HG02763 (cell line): ENCODE data around the gene EBI3.
"Not testable (repeated sequence)": the region's sequence is repeated elsewhere in the genome, so short reads cannot be mapped to it uniquely, and the experiment has no call there.

Source experiments
- ATAC-seq: cut with Tn5 transposase; IDR thresholded peaks from one replicate; pipeline ENCODE4 v1.9.1; 2021; ENCODE audit warnings: mild to moderate bottlenecking, moderate library complexity; ENCODE audit not compliant: unreplicated experiment

Gene EBI3

DNA sequence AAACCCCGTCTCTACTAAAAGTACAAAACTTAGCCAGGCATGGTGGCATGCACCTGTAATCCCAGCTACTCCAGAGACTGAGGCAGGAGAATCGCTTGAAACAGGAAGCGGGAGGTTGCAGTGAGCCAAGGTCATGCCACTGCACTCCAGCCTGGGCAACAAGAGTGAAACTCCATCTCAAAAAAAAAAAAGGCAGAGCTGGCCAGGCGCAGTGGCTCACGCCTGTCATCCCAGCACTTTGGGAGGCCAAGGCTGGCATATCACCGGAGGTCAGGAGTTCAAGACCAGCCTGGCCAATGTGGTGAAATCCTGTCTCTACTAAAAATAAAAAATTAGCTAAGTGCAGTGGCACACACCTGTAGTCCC lies 45.0 kb downstream of the EBI3 start:
- not testable (repeated sequence) for ATAC-seq

DNA sequence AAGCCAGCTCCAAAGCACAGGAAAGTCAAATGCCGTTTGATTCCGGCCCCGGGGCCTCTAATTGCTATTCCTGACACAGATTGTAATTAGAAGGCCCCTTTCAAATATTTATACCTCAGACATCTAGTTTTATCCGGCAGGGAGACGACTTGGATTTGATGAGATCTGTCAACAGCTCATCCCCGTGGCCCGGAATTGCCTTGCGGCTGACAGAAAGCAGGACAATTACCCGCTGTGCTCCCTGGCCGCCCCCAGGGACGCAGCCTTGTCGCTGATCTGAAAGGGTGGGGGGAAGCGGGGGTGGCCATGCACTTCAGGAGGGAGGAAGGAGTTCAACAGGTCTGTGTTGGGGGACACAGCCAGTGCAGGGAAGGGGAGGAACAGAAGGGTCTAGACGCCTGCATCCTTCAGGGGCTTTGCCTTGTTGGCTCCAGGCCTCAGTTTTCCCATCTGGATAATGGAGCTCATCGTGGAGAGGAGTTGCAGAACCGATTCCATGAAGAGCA lies 47.9 kb downstream of the EBI3 start:
- ATAC-seq, result no peak

DNA sequence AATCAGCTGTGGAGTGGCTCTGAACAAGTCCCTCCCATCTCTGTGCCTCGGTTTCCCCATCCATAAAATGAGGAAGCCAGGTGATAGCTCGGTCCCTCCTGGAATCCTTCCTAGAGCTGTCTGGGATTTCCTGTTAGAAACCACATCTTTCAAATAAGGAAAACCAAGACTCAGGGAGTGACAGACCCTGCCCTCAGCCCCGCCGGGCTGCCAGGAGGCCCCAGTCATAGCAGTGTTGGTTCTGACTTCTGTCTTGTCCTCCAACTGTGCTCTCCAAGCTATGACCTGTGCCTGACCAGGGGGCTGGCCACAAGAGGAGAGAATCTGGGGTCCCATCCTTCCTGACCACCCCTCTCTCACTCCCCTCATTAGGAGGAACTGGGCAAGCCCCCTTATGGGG lies 48.7 kb downstream of the EBI3 start:
- no peak for ATAC-seq

DNA sequence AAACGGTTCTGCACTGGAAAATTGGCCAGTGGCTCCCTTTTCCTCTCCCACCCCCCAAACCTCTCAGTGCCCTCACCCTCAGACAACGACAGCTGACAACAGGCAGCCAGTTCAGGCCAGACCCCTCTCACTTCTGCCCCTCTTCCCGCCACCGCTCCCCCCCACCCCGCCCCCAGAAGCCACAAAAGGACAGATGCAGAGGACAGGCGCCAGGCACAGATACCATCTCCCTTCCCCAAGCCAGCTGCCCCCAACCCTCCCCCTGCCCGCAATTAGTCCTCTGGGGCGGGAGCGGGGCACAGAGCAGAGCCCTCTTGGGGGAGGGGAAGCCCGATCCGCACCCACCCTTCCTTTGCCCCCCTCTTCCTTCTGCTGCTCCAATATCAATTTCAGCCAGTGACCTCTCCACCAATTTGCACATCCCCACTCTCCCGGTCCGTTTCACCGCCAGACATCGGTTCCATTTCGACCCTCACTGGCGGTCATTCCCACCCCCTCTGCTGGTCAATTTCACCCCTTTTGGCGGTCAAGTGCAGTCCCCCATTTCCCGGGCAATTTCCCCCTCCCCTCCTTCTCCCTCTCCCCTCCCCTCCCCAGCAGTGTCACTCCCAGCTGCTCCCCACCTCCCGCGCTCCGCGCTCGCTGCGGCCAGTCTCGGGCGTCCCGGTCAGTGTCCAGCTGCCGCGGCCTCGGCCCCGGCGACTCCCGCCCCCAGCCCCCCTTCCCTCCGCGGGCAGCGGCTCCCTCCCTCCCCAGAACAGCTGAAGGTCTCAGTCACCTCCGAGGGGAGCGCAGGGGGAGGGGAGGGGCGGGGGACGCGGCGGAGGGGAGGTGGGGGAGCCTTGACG lies 49.3 kb downstream of the EBI3 start, which contains the start of gene SHD:
Gene SHD (plus strand): TSS at position 848 of the 848 bp plus-strand sequence. CDS start 798 bp downstream, outside the sequence.
- no peak for ATAC-seq

DNA sequence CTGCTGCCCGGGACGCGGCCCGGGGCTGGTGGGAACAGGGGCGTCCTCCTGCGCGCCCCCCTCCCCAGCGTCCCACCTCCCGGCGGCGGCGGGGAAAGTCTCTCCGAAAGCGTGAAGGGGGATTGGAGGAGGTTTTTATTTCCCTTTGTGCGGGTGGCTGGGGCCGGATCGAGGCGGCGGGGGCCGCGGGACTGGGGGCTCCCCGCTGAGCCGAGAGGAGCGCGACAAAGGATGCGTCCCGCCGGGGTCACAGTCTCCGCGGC lies 49.9 kb downstream of the EBI3 start:
- ATAC-seq, result no peak

DNA sequence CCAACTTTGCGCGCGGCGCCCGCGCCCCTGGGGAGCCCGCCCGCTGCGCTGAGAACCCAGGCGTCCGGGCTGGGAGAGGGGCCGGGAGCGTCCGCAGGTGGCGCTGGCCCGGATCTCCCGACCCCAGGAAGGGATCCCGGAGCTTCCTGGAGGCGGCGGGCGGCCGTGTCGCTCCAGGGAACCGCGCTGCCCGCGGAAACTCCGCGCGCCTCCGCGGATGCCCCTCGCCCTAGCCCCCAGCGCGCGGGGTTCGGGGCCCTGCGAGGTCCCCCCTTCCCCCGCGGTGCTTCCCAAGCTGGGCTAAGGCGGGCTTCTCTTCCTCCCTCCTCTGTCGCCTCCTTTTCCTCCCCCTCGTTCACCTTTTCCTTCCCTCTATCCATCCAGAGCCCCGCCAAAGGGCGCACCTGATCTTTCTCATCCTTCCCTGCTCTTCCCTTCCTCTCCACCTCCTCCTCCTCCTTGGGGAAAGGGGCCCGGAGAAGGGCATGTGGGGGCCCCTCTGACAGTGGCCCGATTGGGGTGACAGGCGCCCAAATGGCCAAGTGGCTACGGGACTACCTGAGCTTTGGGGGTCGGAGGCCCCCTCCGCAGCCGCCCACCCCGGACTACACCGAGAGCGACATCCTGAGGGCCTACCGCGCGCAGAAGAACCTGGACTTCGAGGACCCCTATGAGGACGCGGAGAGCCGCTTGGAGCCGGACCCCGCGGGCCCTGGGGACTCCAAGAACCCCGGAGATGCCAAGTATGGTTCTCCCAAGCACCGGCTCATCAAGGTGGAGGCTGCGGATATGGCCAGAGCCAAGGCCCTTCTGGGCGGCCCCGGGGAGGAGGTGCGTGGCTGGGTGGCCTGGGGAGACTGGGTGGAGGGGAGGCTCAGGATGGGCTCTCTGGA lies 50.5 kb downstream of the EBI3 start:
- ATAC-seq, result no peak

DNA sequence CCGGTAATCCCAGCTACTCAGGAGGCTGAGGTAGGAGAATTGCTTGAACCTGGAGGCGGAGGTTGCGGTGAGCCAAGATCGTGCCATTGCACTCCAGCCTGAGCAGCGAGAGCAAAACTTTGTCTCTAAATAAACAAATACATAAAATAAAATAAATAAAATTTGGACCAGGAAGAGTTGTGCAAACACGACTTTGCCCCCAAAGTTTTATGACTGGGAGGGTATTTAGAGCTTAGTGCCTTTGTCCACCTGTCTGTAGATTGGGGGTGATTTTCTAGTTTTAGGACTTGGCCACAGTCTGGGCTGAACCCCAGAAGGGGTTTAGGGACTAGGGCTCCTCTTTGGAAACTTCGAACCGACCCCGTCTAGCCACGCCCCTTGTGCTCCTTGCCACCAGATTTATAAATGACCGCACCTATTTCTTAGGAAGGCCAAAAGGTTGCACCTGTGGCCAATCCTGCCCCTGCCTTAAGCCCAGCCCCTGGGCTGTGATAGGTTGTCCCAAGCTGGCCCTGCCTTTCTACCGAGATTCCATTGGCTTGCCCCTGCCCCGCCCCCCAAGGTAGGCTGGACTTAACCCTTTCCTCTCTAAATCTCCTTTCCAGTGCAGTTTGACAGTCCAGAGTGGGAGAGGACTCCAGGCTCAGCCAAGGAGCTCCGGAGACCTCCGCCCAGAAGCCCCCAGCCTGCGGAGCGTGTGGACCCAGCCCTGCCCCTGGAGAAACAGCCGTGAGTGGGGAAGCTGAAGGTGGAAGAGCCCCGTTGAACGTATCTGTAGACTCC lies 55.0 kb downstream of the EBI3 start:
- ATAC-seq, result no peak

DNA sequence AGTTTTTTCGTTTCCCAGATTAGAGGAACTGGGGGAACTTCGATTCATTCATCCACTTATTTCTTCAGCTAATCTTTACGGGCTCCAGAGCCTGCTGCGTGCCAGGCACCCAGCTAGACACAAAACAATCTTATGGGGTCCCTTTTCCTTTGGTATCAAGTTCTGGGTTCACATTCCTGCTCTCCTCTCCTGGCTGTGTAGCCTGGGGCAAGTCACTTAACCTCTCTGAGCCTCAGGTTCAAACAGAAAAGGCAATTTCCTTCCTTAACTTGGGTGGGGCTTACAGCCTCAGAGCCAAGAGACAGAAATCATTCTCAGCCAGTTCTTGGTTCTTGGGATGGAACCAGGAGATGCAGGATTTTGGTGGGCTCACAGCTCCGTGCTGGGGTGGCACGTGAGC lies 55.7 kb downstream of the EBI3 start:
- ATAC-seq, result no peak

DNA sequence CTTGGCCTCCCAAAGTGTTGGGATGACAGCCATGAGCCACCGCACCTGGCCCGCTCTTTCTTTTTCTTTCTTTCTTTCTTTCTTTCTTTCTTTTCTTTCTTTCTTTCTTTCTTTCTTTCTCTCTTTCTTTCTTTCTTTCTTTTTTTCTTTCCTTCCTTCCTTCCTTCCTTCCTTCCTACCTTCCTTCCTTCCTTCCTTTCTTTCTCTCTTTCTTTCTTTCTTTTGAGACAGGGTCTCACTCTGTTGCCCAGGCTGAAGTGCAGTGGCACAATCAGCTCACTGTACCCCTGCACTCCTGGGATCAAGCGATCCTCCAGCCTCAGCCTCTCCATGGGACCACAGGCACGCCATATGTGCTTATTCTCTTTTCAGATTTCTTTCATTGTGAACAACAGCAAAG lies 56.8 kb downstream of the EBI3 start:
- ATAC-seq, result not testable (repeated sequence)
